ENCODE measurements around the gene TTC13. TPM values are rescaled to one million over a fixed set of nuclear protein-coding genes. Genes with fewer than 3 reads are reported as not detected.

TTC13 gene
- total RNA-seq, 1 donor from 2014 or later: 35.4 TPM

- Mint-ChIP-seq H3K27me3 (no peaks in the 10 kb centered on the region), H3K36me3 (ENCODE audit: low read depth) (peaks cover 64% of the 10 kb centered on the region), H3K9me3 (no peaks in the 10 kb centered on the region), H3K4me3 (no peak overlapping the region), H3K4me1 (peaks cover 16% of the 10 kb centered on the region), H3K27ac (no peak overlapping the region)
- no peak for TF ChIP-seq CTCF (IDR thresholded peaks at IDR 0.05)
- no peak for ATAC-seq (ENCODE audit: low read depth)
- ChIA-PET CTCF (no interaction called here), POLR2A (no interaction called here)
- intact Hi-C loops (cut with micrococcal nuclease): no loop called here
- no peak for DNase-seq
Observed at GRCh38 chr1:230943048-230943593, 35.5 kb downstream of the TTC13 start.

- no peaks in the 10 kb centered on the region for H3K9me3 Mint-ChIP-seq
- no peak for ATAC-seq (ENCODE audit: low read depth)
- DNase-seq: no peak
- POLR2A ChIA-PET: no interaction called here
- H3K4me1 Mint-ChIP-seq: peaks cover 4% of the 10 kb centered on the region
- H3K27me3 Mint-ChIP-seq: no peaks in the 10 kb centered on the region
- no peak overlapping the region for H3K27ac Mint-ChIP-seq
- no peak for TF ChIP-seq CTCF (IDR thresholded peaks at IDR 0.05)
- H3K4me3 Mint-ChIP-seq: no peak overlapping the region
- CTCF ChIA-PET: no interaction called here
- H3K36me3 Mint-ChIP-seq (ENCODE audit: low read depth): peaks cover 71% of the 10 kb centered on the region
- intact Hi-C loops (cut with micrococcal nuclease): no loop called here
Observed at GRCh38 chr1:230940848-230941247, 37.8 kb downstream of the TTC13 start.

- CTCF ChIA-PET: no interaction called here
- H3K27me3 Mint-ChIP-seq: no peaks in the 10 kb centered on the region
- intact Hi-C loops (cut with micrococcal nuclease): no loop called here
- POLR2A ChIA-PET: no interaction called here
- H3K4me1 Mint-ChIP-seq: peaks cover 4% of the 10 kb centered on the region
- H3K27ac Mint-ChIP-seq: no peak overlapping the region
- no peak overlapping the region for H3K4me3 Mint-ChIP-seq
- peaks cover 71% of the 10 kb centered on the region for H3K36me3 Mint-ChIP-seq (ENCODE audit: low read depth)
- no peaks in the 10 kb centered on the region for H3K9me3 Mint-ChIP-seq
- TF ChIP-seq CTCF (IDR thresholded peaks at IDR 0.05): no peak
- DNase-seq (no peak), ATAC-seq (ENCODE audit: low read depth) (no peak)
Observed at GRCh38 chr1:230939806-230940489, 38.7 kb downstream of the TTC13 start.

GRCh38 chr1:230938924-230939368 is 39.7 kb downstream of the TTC13 start:
- ATAC-seq (ENCODE audit: low read depth) (no peak), DNase-seq (no peak)
- Mint-ChIP-seq H3K36me3 (ENCODE audit: low read depth) (peaks cover 74% of the 10 kb centered on the region), H3K4me3 (no peak overlapping the region), H3K27me3 (no peaks in the 10 kb centered on the region), H3K9me3 (no peaks in the 10 kb centered on the region), H3K4me1 (peaks cover 4% of the 10 kb centered on the region), H3K27ac (no peak overlapping the region)
- ChIA-PET POLR2A (no interaction called here), CTCF (no interaction called here)
- intact Hi-C loops (cut with micrococcal nuclease): no loop called here
- no peak for TF ChIP-seq CTCF (IDR thresholded peaks at IDR 0.05)

GRCh38 chr1:230937371-230937770 is 41.3 kb downstream of the TTC13 start:
- DNase-seq (no peak), ATAC-seq (ENCODE audit: low read depth) (no peak)
- peaks cover 80% of the 10 kb centered on the region for H3K36me3 Mint-ChIP-seq (ENCODE audit: low read depth)
- H3K9me3 Mint-ChIP-seq: no peaks in the 10 kb centered on the region
- no peaks in the 10 kb centered on the region for H3K27me3 Mint-ChIP-seq
- intact Hi-C loops (cut with micrococcal nuclease): no loop called here
- peaks cover 4% of the 10 kb centered on the region for H3K4me1 Mint-ChIP-seq
- no peak overlapping the region for H3K27ac Mint-ChIP-seq
- TF ChIP-seq CTCF (IDR thresholded peaks at IDR 0.05): no peak
- H3K4me3 Mint-ChIP-seq: no peak overlapping the region
- ChIA-PET CTCF (no interaction called here), POLR2A (no interaction called here)
